Peyer's patch (tissue), 4 donors: ENCODE data around the gene ANO4. TPM values are rescaled to one million over a fixed set of nuclear protein-coding genes. Genes with fewer than 3 reads are reported as not detected.
A peak's percentile ranks its signal among the peaks of the same experiment; 100 is the strongest.

Source experiments
- DNase-seq, 3 donors: peaks; one replicate each; pipeline ENCODE4 v3.0.0-alpha.2; 2017 to 2019
- H3K27ac ChIP-seq, 4 donors: fragments of 200-600 bp; sonication (generic); one replicate each; pipeline ENCODE4 v1.5.1; 2016 to 2019
- H3K27me3 ChIP-seq, 2 donors: fragments of 200-600 bp; sonication (generic); one replicate each; pipeline ENCODE4 v1.5.1; 2019
- H3K36me3 ChIP-seq, 3 donors: fragments of 200-600 bp; sonication (generic); one replicate each; pipeline ENCODE4 v1.5.1; 2016 to 2019
- H3K4me1 ChIP-seq, 4 donors: fragments of 200-600 bp; sonication (generic); one replicate each; pipeline ENCODE4 v1.5.1; 2016 to 2019
- H3K4me3 ChIP-seq, 4 donors: fragments of 200-600 bp; sonication (generic); 1 replicate in 3 of 4; 2 replicates in 1 of 4; pipeline ENCODE4 v1.5.1; 2016 to 2019; ENCODE audit warnings: mild to moderate bottlenecking in 1 of 4
- H3K9me3 ChIP-seq, 4 donors: fragments of 200-600 bp; sonication (generic); one replicate each; pipeline ENCODE4 v1.5.1; 2016 to 2019; ENCODE audit warnings: mild to moderate bottlenecking in 1 of 4
- CTCF ChIP-seq, 6 experiments: fragments of 450-650 bp in 4 of 6; fragments of 200-600 bp in 2 of 6; sonication (generic) in 1 of 6; IDR thresholded peaks; one replicate each; pipeline ENCODE4 v1.5.1; 2017 to 2019; ENCODE audit warnings: antibody characterized with exemption in 6 of 6, mild to moderate bottlenecking in 3 of 6, moderate library complexity in 1 of 6
- POLR2A ChIP-seq, 2 donors: fragments of 450-650 bp; IDR thresholded peaks; one replicate each; pipeline ENCODE4 v1.5.1; 2017; ENCODE audit warnings: antibody characterized with exemption in 2 of 2, mild to moderate bottlenecking in 2 of 2, moderate library complexity in 2 of 2
- total RNA-seq, 4 donors: library from RNA; depleted of rRNA; stranded (reverse); fragments of >200 nt; gene quantifications; one replicate each; pipeline ENCODE4 v1.1.0, GENCODE V29; 2016

The ANO4 gene
- total RNA-seq, 4 donors from 2014 or later: 1.7 TPM; not detected in 3

GRCh38 chr12:100908501-100908900, 113.9 kb downstream of the ANO4 start:
- Histone ChIP-seq H3K27ac (no peak overlapping the region), H3K9me3 (no peaks in the 10 kb centered on the region), H3K4me1 (no peaks in the 10 kb centered on the region), H3K4me3 (no peak overlapping the region), H3K27me3 (no peaks in the 10 kb centered on the region), H3K36me3 (no peaks in the 10 kb centered on the region)
- DNase-seq: no peak
- TF ChIP-seq CTCF (IDR thresholded peaks at IDR 0.05): no peak
- no peak for TF ChIP-seq POLR2A (IDR thresholded peaks at IDR 0.05)

- H3K4me1 ChIP-seq: no peaks in the 10 kb centered on the region
- TF ChIP-seq POLR2A (IDR thresholded peaks at IDR 0.05): no peak
- no peak for TF ChIP-seq CTCF (IDR thresholded peaks at IDR 0.05)
- DNase-seq: no peak
- H3K27me3 ChIP-seq: no peaks in the 10 kb centered on the region
- no peak overlapping the region for H3K27ac ChIP-seq
- no peaks in the 10 kb centered on the region for H3K9me3 ChIP-seq
- no peaks in the 10 kb centered on the region for H3K36me3 ChIP-seq
- no peak overlapping the region for H3K4me3 ChIP-seq
Measured at GRCh38 chr12:100913872-100914592, 119.5 kb downstream of the ANO4 start.

GRCh38 chr12:100919116-100919515, 124.5 kb downstream of the ANO4 start:
- Histone ChIP-seq H3K27me3 (no peaks in the 10 kb centered on the region), H3K4me1 (no peaks in the 10 kb centered on the region), H3K27ac (no peak overlapping the region), H3K9me3 (no peaks in the 10 kb centered on the region), H3K4me3 (no peak overlapping the region), H3K36me3 (no peaks in the 10 kb centered on the region)
- TF ChIP-seq POLR2A (IDR thresholded peaks at IDR 0.05): no peak
- TF ChIP-seq CTCF (IDR thresholded peaks at IDR 0.05): no peak
- no peak for DNase-seq

- no peak overlapping the region for H3K27ac ChIP-seq
- DNase-seq: no peak
- H3K36me3 ChIP-seq: no peaks in the 10 kb centered on the region
- no peaks in the 10 kb centered on the region for H3K9me3 ChIP-seq
- no peak overlapping the region for H3K4me3 ChIP-seq
- no peaks in the 10 kb centered on the region for H3K4me1 ChIP-seq
- H3K27me3 ChIP-seq: no peaks in the 10 kb centered on the region
- TF ChIP-seq CTCF (IDR thresholded peaks at IDR 0.05) (no peak), POLR2A (IDR thresholded peaks at IDR 0.05) (no peak)
Measured at GRCh38 chr12:100920493-100920892, 125.9 kb downstream of the ANO4 start.

- TF ChIP-seq POLR2A (IDR thresholded peaks at IDR 0.05) (no peak), CTCF (IDR thresholded peaks at IDR 0.05) (peak in 4 of 6 experiments; percentile 10 to 52 (median 40))
- Histone ChIP-seq H3K4me1 (no peaks in the 10 kb centered on the region), H3K36me3 (no peaks in the 10 kb centered on the region), H3K27ac (no peak overlapping the region), H3K4me3 (no peak overlapping the region), H3K9me3 (no peaks in the 10 kb centered on the region), H3K27me3 (no peaks in the 10 kb centered on the region)
- peak in 1 of 3 donors; percentile 45 for DNase-seq
Measured at GRCh38 chr12:100926669-100927248, 132.2 kb downstream of the ANO4 start.
